ENCODE measurements around the gene AQP12B.

GRCh38 chr2:240730501-240731177 is 48.0 kb upstream of the AQP12B start:
- TF ChIP-seq POLR2AphosphoS5 (IDR thresholded peaks at IDR 0.05; ENCODE audit: low read depth, low read length) (no peak), POLR2A (IDR thresholded peaks at IDR 0.05; ENCODE audit: low read depth, low read length) (no peak), TAF1 (IDR thresholded peaks at IDR 0.05; ENCODE audit: borderline replicate concordance, low read depth, low read length) (no peak)
